Upper lobe of left lung (tissue), 6 donors: ENCODE results near the gene TNNC1. TPM values are rescaled to one million over a fixed set of nuclear protein-coding genes. Genes with fewer than 3 reads are reported as not detected.

Source experiments
- ATAC-seq, 2 donors: fragments of 200-7000 bp; cut with Tn5 transposase; one replicate each; pipeline ENCODE4 v1.9.1; 2022; ENCODE audit warnings: mild to moderate bottlenecking in 2 of 2, moderate library complexity in 2 of 2; ENCODE audit not compliant: low FRiP score in 2 of 2
- DNase-seq, 2 donors: peaks; one replicate each; pipeline ENCODE4 v3.0.0-alpha.2; 2019 to 2020
- H3K27ac ChIP-seq, 4 donors: fragments of 200-600 bp; sonication (generic); one replicate each; pipeline ENCODE4 v1.5.1; 2016 to 2019
- H3K27me3 ChIP-seq, 4 donors: fragments of 200-600 bp; sonication (generic); one replicate each; pipeline ENCODE4 v1.5.1; 2017 to 2019
- H3K36me3 ChIP-seq, 4 donors: fragments of 200-600 bp; sonication (generic); one replicate each; pipeline ENCODE4 v1.5.1; 2016 to 2019
- H3K4me1 ChIP-seq, 4 donors: fragments of 200-600 bp; sonication (generic); one replicate each; pipeline ENCODE4 v1.5.1; 2018 to 2019
- H3K4me3 ChIP-seq, 4 donors: fragments of 200-600 bp; sonication (generic); one replicate each; pipeline ENCODE4 v1.5.1; 2017 to 2019; ENCODE audit warnings: mild to moderate bottlenecking in 2 of 4, moderate library complexity in 1 of 4
- H3K9me3 ChIP-seq, 4 donors: fragments of 200-600 bp; sonication (generic); one replicate each; pipeline ENCODE4 v1.5.1; 2018 to 2019
- EP300 ChIP-seq, 4 donors: sonication (generic); formaldehyde crosslinking; IDR thresholded peaks; one replicate each; pipeline ENCODE4 v1.5.1; 2017; ENCODE audit warnings: antibody characterized with exemption in 4 of 4, control low read depth in 2 of 4
- POLR2A ChIP-seq, 4 donors: fragments of 450-650 bp; IDR thresholded peaks; one replicate each; pipeline ENCODE4 v1.5.1; 2016 to 2017; ENCODE audit warnings: antibody characterized with exemption in 4 of 4, mild to moderate bottlenecking in 2 of 4
- POLR2AphosphoS5 ChIP-seq, 2 donors: sonication (generic); formaldehyde crosslinking; IDR thresholded peaks; one replicate each; pipeline ENCODE4 v1.5.1; 2017; ENCODE audit warnings: antibody characterized with exemption in 2 of 2
- WGBS, 2 donors: methylation state at CpG; one replicate each; pipeline ENCODE4 v1.1.5; 2017 to 2018; 5-methylcytosine and 5-hydroxymethylcytosine counted together
- total RNA-seq, 6 donors: library from RNA; depleted of rRNA in 4 of 6; stranded (reverse); fragments of >200 nt in 4 of 6; gene quantifications; one replicate each; pipeline versions ENCODE4 v1.1.0 to v1.2.1, GENCODE V29; 2016 to 2021
- TF ChIP-seq, protein P1 (sequence below), 6 experiments: fragments of 450-650 bp in 4 of 6; fragments of 200-600 bp in 2 of 6; sonication (generic) in 2 of 6; IDR thresholded peaks; one replicate each; pipeline ENCODE4 v1.5.1; 2016 to 2019; ENCODE audit warnings: antibody characterized with exemption in 6 of 6
- donor health status: DM: no; HTN: no; CAD: no; lungs with moderate emphysema.
- donor health status: DM: no; HTN: yes; CAD: no; lungs with severe emphysema.

The TNNC1 gene
- total RNA-seq, 6 donors from 2014 or later = 28.3 to 196 (median 122) TPM

DNA sequence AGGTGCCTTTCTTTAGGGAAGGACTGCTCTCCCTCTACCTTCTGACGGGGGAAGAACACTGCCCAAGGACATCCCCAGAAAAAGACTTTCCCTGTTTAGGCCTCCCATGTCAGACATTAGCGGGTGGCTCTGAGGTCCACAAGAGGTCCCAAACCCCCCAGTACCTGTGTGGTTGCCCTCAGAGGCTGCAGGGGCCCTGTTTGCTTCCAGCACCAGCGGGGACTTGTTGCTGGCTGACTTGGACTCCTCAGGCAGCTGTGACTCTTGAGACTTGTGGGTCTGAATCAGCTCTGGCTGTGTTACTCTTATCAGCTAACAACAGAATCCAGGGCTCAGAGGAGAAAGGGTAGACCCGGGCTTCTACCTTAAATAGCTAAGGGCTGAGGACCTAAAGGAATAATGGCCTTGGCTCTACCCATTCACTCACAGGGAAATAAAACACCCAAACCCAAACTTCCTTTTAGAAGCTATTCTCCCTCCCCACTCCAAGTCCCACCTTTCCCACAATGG lies 48.2 kb downstream of the TNNC1 start:
- 85 to 96% methylated on average over 3 to 4 of the region's 4 CpGs for WGBS, 2 donors
- ATAC-seq (no peak), DNase-seq (no peak)

DNA sequence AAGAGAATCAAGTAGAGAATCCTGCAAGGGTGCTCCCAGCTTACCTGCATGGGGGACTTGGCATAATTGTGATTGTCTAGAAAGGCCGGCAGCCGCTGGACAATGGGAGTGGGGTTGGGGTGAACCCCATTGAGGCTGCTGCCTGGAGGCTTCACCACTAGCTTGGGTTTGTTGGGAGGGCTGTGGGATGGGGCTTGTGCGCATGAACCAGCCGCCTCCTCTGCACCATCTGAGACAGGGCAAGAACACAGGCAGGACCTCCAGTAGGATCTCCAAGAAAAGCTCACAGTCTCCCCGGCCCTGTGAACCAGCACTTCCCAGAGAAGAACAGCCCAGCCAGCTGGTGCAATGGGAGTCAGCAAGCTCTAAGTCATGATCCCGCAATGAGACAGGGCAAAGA lies 48.8 kb downstream of the TNNC1 start:
- Histone ChIP-seq H3K9me3 (no peaks in the 10 kb centered on the region), H3K4me1 (peaks cover 14 to 20% (median 17%) of the 10 kb centered on the region in 4 donors), H3K27ac (no peak overlapping the region), H3K27me3 (no peaks in the 10 kb centered on the region), H3K36me3 (peaks cover 19 to 86% (median 75%) of the 10 kb centered on the region in 4 donors), H3K4me3 (no peak overlapping the region)
- WGBS, 2 donors = 95 to 98% methylated on average over 4 to 6 of the region's 6 CpGs
- TF ChIP-seq POLR2A (IDR thresholded peaks at IDR 0.05) (no peak), POLR2AphosphoS5 (IDR thresholded peaks at IDR 0.05) (no peak), EP300 (IDR thresholded peaks at IDR 0.05) (no peak)
- TF ChIP-seq, protein P1, sequence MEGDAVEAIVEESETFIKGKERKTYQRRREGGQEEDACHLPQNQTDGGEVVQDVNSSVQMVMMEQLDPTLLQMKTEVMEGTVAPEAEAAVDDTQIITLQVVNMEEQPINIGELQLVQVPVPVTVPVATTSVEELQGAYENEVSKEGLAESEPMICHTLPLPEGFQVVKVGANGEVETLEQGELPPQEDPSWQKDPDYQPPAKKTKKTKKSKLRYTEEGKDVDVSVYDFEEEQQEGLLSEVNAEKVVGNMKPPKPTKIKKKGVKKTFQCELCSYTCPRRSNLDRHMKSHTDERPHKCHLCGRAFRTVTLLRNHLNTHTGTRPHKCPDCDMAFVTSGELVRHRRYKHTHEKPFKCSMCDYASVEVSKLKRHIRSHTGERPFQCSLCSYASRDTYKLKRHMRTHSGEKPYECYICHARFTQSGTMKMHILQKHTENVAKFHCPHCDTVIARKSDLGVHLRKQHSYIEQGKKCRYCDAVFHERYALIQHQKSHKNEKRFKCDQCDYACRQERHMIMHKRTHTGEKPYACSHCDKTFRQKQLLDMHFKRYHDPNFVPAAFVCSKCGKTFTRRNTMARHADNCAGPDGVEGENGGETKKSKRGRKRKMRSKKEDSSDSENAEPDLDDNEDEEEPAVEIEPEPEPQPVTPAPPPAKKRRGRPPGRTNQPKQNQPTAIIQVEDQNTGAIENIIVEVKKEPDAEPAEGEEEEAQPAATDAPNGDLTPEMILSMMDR (IDR thresholded peaks at IDR 0.05) = no peak
- ATAC-seq (no peak), DNase-seq (no peak)

More for the DNA sequence above, 48.2 kb downstream of the TNNC1 start:
- H3K27ac ChIP-seq = no peak overlapping the region
- peaks cover 14 to 21% (median 17%) of the 10 kb centered on the region in 4 donors for H3K4me1 ChIP-seq
- no peak overlapping the region for H3K4me3 ChIP-seq
- no peaks in the 10 kb centered on the region for H3K9me3 ChIP-seq
- H3K36me3 ChIP-seq = peaks cover 19 to 80% (median 72%) of the 10 kb centered on the region in 4 donors
- no peaks in the 10 kb centered on the region for H3K27me3 ChIP-seq
- no peak for TF ChIP-seq POLR2AphosphoS5 (IDR thresholded peaks at IDR 0.05)
- TF ChIP-seq, protein P1 (IDR thresholded peaks at IDR 0.05) = no peak
- no peak for TF ChIP-seq EP300 (IDR thresholded peaks at IDR 0.05)
- TF ChIP-seq POLR2A (IDR thresholded peaks at IDR 0.05) = no peak

GRCh38 chr3:52404391-52404790 lies 49.5 kb downstream of the TNNC1 start:
- ATAC-seq = no peak
- TF ChIP-seq POLR2A (IDR thresholded peaks at IDR 0.05) = no peak
- TF ChIP-seq, protein P1 (IDR thresholded peaks at IDR 0.05) = no peak
- no peak for TF ChIP-seq POLR2AphosphoS5 (IDR thresholded peaks at IDR 0.05)
- no peak for TF ChIP-seq EP300 (IDR thresholded peaks at IDR 0.05)
- DNase-seq = no peak
- Histone ChIP-seq H3K4me3 (no peak overlapping the region), H3K27ac (no peak overlapping the region), H3K9me3 (no peaks in the 10 kb centered on the region), H3K36me3 (peaks cover 19 to 93% (median 79%) of the 10 kb centered on the region in 4 donors), H3K4me1 (peaks cover 14 to 18% (median 17%) of the 10 kb centered on the region in 4 donors), H3K27me3 (no peaks in the 10 kb centered on the region)
- 94 to 98% methylated on average over 9 to 10 of the region's 10 CpGs for WGBS, 2 donors

- TF ChIP-seq POLR2AphosphoS5 (IDR thresholded peaks at IDR 0.05) (no peak), POLR2A (IDR thresholded peaks at IDR 0.05) (no peak), EP300 (IDR thresholded peaks at IDR 0.05) (no peak)
- TF ChIP-seq, protein P1 (IDR thresholded peaks at IDR 0.05) = no peak
- DNase-seq (no peak), ATAC-seq (no peak)
- Histone ChIP-seq H3K27ac (no peak overlapping the region), H3K36me3 (peaks cover 19 to 96% (median 80%) of the 10 kb centered on the region in 4 donors), H3K4me3 (no peak overlapping the region), H3K4me1 (peaks cover 11 to 14% (median 13%) of the 10 kb centered on the region in 4 donors), H3K9me3 (no peaks in the 10 kb centered on the region), H3K27me3 (no peaks in the 10 kb centered on the region)
- WGBS, 2 donors = 84 to 100% methylated on average over 1 to 3 of the region's 3 CpGs
These were observed 49.9 kb downstream of the TNNC1 start for GRCh38 chr3:52403955-52404354.
